Measurements from ENCODE around the gene LRRN1. TPM values are rescaled to one million over a fixed set of nuclear protein-coding genes. Genes with fewer than 3 reads are reported as not detected.

LRRN1 gene
- total and polyA plus RNA-seq, 9 of the 15 experiments (the other 6 are each of a cell fraction or from before 2014, with no cell fraction given) = 0.11 TPM; not detected in 8

DNA sequence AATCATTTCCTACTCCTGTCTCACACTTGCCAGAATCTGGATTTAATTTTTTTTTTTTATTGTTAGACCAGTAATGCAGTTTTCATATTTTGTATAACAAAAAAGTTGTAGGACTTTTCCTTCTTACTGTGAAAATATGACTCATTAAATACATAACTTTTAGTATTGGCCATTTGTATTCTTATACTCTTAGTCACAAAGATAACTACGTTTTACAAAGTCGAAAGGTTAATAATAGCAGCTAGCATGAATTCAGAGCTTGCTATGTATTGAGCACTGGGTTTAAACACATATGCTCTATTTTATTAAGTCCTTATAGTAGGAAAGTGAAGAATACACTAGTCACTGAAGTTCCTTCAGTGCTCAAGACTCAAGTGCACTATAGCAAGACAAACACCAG lies 43.1 kb downstream of the LRRN1 start:
- intact Hi-C loops (cut with micrococcal nuclease) = no loop called here
- no peak overlapping the region for H2AFZ ChIP-seq (ENCODE audit: low read depth, low read length)

More for the DNA sequence above, 43.1 kb downstream of the LRRN1 start:
- WGBS (ENCODE audit: insufficient coverage, low coverage, missing lambda C conversion rate) = 2% methylated on average over 2 of the region's 2 CpGs
- Histone ChIP-seq H4K20me1 (replicated peaks; ENCODE audit: control insufficient read depth, insufficient read depth, low read length) (no peaks in the 10 kb centered on the region), H3K4me1 (replicated peaks in 1 of 2; ENCODE audit: control insufficient read depth in 2 of 2, insufficient read depth in 2 of 2, low read length in 2 of 2) (no peaks in the 10 kb centered on the region), H3K9me3 (replicated peaks; ENCODE audit: control insufficient read depth, insufficient read depth, low read depth, low read length) (no peaks in the 10 kb centered on the region), H3K79me2 (ENCODE audit: control insufficient read depth, insufficient read depth, low read length) (no peaks in the 10 kb centered on the region), H3K9me1 (ENCODE audit: control insufficient read depth, insufficient read depth, low read length) (no peaks in the 10 kb centered on the region), H3K36me3 (ENCODE audit: control insufficient read depth, insufficient read depth, low read length) (no peaks in the 10 kb centered on the region), H3K4me2 (ENCODE audit: insufficient read depth, low read length) (no peak overlapping the region), H3K9ac (ENCODE audit: insufficient read depth in 1 of 2, low read depth in 2 of 2, low read length in 2 of 2) (no peak overlapping the region), H3K27me3 (ENCODE audit: control insufficient read depth in 2 of 2, insufficient read depth in 2 of 2, low read length in 2 of 2) (no peaks in the 10 kb centered on the region), H3K27ac (ENCODE audit: extremely low read depth, low read depth, low read length) (no peak overlapping the region), H3K4me3 (no peak overlapping the region)
- ATAC-seq (no peak), DNase-seq (ENCODE audit: extremely low read depth in 1 of 4, low spot score in 3 of 4) (no peak), FAIRE-seq (no peak)
- no peak for TF ChIP-seq ZNF197 (CRISPR knock-in tag; IDR thresholded peaks at IDR 0.05; ENCODE audit: low read depth)
- no peak for TF ChIP-seq SMAD3 (CRISPR knock-in tag; conservative IDR thresholded peaks at IDR 0.05)
- TF ChIP-seq, protein P1, sequence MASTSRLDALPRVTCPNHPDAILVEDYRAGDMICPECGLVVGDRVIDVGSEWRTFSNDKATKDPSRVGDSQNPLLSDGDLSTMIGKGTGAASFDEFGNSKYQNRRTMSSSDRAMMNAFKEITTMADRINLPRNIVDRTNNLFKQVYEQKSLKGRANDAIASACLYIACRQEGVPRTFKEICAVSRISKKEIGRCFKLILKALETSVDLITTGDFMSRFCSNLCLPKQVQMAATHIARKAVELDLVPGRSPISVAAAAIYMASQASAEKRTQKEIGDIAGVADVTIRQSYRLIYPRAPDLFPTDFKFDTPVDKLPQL (IDR thresholded peaks at IDR 0.05; ENCODE audit: extremely low read depth, insufficient read length) = no peak
- TF ChIP-seq NCOA4 (IDR thresholded peaks at IDR 0.05; ENCODE audit: partially characterized antibody) = no peak
- TF ChIP-seq TBP (optimal IDR thresholded peaks at IDR 0.05; ENCODE audit: low read depth, low read length) = no peak
- TF ChIP-seq, protein P2, sequence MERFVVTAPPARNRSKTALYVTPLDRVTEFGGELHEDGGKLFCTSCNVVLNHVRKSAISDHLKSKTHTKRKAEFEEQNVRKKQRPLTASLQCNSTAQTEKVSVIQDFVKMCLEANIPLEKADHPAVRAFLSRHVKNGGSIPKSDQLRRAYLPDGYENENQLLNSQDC (CRISPR knock-in tag; IDR thresholded peaks at IDR 0.05) = no peak
- TF ChIP-seq KDM1A (IDR thresholded peaks at IDR 0.05) = no peak
- TF ChIP-seq TCF3 (CRISPR knock-in tag; IDR thresholded peaks at IDR 0.05) = no peak
- no peak for TF ChIP-seq SMARCE1 (IDR thresholded peaks at IDR 0.05)
- no peak for TF ChIP-seq CREM (IDR thresholded peaks at IDR 0.05; ENCODE audit: low read depth)
- in situ Hi-C loops (cut with MboI) = no loop called here
- POLR2A ChIA-PET = no interaction called here
- BruUV-seq (replicated peaks) = no TSS peak
- CTCF ChIA-PET (ENCODE audit: low intra/inter-chr PET ratio) = no interaction called here
